ENCODE data around the gene FTO. TPM values are rescaled to one million over a fixed set of nuclear protein-coding genes. Genes with fewer than 3 reads are reported as not detected.
"Not testable (repeated sequence)": the region's sequence is repeated elsewhere in the genome, so short reads cannot be mapped to it uniquely, and the experiment has no call there.

The FTO gene
- total RNA-seq, 1 donor from 2014 or later = 196 TPM

DNA sequence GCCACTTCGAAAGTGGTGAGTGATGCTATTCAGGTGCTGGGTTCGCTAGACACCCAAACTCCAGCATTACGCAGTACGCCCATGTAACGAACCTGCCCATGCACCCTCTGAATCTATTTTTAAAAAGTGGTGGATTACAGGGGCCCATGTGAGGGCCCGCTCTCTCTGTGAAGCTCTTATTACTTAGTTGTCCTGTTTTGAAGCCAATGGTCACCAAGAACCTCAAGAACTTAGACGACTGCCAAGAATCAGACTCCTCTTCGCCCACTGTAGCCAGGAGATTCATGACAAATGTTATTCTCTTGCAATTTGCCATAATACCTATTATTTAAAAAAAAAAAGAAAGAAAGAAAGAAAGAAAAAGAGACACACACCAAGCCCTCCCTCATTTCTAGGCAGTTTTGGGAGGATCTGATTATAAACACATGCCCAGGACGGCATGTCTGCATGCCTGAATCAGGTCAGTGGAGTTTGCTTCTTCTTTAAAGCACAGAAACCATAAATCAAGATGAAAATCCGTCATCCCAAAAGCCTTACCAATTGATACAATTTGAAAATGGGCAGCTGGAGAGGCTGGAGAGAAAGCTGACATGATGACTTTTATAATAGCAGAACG is 474.0 kb downstream of the FTO start:
- DNase-seq (ENCODE audit: low read depth) = no peak

DNA sequence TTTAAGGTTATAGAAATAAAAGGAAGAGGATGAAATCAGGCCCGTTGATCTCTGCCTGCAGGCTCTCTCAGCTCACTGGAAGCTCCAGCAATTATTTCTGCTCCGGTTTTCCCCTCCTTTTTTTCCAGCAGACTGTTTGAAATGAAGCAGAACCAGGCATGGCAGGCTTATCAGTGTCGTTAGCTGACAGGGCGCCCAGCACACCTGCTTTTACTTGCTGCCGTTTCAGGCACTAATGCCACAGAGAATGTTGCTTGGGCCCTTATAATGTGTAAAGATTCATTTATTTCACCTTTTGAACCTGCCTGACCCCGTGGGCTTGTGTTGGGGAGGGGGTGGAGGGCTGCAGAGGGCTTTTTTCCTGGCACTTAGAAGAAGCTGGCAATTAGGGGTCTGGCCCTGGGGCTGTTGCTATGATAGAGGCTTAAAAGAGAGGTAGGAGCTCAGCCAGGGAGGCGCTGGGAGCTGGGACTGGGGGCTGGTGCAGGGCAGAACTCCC is 474.6 kb downstream of the FTO start:
- DNase-seq (ENCODE audit: low read depth) = peak; percentile 11

DNA sequence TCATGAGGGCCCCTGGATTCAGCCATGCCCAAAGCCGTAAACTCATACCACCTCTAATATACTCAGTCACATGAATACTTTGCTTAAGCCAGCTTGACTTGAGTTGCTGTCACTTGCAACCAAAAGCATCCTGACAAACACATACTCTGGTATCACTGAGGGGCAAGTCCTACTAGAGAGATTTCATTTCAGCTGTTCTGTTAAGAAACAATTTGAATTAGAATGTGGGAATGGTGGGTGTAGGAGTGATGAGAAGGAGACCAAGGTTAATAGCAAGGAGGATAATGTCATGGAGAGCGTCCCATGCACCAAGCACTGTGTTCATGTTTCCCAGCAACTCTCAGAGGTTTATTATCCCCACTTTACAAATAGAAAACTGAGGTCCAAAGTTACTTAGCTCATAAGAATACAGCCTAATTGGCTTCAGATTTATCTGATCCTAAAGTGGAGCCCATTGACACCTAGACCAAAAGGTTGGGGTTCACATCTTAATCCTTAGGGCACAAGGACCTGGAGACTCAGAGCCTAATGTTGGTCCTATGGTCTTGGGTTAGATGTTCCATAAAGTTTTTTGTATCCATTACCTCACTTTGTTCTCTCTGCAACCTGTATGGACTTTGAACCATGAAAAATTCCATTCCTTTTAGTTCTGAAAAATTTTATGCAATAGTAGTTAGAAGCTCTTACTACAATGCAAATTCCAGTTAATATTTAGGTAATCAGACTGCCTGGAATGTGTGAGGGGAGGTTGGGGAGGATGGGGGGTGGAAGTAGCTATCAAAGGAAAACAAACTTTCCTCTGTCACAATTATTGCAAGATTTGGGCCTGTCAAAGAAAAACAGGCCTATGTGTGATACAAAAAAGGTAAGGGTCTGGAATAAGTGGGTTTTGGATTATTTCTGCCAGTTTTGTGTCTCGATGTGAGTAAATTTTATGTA is 476.7 kb downstream of the FTO start:
- peak; percentile 86 for DNase-seq (ENCODE audit: low read depth)

DNA sequence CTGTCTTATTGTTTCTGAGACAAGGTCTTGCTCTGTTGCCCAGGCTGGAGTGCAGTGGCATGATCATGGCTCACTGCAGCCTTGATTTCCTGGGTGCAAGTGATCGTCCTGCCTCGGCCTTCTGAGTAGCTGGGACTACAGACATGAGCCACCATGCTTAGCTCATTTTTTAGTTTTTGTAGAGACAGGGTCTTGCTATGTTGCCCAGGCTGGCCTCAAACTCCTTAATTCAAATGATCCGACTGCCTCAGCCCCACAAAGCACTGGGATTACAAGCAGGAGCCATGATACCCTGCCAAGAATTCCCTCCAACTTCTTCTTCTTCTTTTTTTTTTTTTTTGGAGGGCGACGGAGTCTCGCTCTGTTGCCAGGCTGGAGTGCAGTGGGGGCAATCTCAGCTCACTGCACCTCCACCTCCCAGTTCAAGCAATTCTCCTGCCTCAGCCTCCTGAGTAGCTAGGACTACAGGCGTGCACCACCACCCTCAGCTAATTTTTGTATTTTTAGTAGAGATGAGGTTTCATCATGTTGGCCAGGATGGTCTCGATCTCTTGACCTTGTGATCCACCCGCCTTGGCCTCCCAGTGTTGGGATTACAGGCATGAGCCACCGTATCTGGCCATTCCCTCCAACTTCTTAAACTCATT is 477.9 kb downstream of the FTO start:
- DNase-seq (ENCODE audit: low read depth) = not testable (repeated sequence)

DNA sequence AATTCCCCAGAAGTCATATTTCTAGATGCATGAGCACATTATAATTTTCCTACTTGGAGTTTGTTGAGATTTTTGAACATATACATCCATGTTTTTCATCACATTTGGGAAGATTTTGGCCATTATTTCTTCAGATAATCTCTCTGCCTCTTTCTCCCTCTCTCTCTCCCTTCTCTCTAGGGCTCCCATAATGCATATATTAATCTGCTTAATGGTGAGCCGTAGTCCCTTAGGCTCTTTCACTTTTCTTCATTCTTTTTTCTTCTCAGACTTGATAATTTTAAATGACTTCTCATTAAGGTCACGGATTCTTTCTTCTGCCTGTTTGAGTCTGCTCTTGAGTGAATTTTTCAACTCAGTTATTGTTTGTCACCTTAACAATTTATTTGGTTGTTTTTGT is 481.1 kb downstream of the FTO start:
- DNase-seq (ENCODE audit: low read depth) = no peak

DNA sequence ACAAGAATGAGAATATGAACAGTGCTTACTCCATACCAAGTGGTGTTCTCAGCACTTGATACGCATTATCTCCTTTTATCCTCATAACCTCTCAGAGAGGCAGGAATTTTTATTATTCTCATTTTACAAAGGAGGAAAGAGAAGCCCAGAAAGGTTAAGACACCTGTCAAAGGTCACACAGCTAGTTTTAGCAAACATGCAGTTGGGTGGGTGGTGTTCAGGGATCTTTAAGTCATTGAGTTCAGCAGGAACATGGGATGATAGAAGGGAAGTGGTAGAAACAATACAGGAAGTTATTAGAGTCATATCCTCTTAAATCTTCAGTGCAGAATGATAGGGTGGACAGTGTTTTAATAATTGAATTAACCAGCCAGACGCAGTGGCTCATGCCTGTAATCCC is 487.2 kb downstream of the FTO start:
- DNase-seq (ENCODE audit: low read depth) = no peak

DNA sequence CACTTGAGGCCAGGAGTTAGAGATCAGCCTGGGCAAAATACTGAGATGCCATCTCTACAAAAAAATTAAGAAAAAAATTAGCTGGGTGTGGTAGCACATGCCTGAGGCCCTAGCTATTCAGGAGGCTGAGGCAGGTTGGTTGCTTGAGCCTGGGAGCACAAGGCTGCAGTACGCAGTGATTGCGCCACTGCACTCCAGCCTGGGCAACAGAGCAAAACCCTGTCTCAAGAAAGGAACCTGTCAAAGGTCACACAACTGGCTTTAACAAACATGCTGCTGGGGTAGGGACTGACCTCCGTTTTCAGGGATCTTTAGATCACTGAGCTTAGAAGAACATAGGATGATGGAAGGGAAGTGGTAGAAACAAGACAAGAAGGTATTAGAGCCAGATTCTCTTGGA is 487.6 kb downstream of the FTO start:
- no peak for DNase-seq (ENCODE audit: low read depth)

DNA sequence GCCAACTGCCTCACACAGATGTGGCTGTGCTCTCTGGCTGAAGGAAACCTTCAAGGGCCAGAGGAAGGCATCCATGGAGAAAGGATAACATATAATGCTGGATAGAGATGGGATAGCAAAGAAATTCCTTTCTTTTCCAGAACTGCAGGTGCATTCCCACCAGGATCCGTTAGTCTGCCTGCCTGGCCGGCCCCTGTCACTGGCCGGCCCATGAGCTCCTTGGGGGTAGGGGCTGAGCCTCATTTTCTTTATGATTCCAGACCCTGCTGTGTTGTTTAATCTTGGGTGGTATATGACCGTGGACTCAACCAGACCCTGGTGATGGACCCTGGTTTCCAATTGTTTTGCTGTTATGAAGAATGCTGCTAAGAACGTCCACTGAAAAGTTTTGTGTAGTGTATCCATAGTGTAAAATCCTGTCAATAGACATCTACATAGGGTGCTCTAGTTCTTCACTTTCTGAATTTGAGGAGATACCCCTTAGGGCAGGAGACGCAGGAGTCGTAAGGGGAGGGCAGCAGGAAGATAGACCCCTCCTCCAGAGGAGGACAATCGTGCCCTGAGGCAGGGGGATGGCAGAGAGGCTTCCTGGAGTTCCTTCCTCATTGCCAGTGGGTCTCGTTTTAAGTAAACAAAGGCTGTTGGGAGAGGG is 489.2 kb downstream of the FTO start:
- no peak for DNase-seq (ENCODE audit: low read depth)

DNA sequence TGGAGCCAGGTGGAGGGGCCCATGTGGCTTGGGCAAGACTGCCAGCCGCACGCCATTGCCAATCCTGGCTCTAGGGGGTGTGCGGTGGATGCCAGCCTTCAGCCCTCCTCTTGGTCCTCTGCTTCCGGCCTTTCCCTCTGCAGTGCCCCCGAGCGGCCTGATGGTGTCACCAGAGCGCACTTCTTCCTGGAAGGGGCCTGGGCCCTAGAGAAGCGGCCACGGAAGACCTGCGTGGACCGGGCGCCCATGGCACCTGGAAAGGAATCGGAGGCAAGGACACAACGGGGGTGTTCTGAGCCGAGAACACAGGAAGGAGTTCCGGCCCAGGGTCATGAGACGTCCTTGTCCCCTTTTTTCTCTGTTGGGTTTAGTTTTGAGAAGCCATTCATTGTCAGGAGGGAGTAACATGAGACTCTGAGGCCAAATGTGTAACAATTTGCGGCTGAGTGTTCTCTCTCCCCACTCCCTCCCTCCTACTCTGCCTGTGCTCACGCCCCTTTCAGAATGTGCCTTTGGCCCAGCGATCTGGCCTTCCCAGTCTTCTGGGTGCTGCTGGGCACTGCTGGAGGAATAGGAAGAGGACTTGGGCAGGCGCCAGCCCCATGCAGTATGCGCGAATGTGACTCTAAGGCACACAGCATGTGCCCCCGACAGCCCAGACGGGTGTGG is 489.8 kb downstream of the FTO start:
- DNase-seq (ENCODE audit: low read depth) = peak; percentile 65

DNA sequence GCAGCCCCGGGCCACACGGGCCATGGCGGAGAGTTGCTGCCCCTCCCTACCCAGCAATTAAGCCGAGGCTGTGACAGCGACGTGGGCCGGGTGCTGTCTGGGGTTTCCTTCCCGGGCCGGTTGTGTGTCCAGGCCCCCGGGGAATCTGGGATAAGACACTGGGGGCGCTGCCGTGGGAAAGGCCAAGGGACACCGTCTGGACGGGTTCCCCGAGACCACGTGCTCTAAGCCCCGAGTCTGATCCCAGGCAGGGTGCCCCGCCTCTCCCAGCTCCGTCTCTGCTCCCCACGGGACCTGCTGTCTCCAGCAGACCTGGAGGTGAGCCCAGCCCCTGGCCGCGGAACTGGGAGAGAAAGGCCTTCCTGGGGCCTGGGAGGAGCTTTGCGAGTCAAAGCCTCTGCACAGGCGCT is 490.4 kb downstream of the FTO start:
- no peak for DNase-seq (ENCODE audit: low read depth)

DNA sequence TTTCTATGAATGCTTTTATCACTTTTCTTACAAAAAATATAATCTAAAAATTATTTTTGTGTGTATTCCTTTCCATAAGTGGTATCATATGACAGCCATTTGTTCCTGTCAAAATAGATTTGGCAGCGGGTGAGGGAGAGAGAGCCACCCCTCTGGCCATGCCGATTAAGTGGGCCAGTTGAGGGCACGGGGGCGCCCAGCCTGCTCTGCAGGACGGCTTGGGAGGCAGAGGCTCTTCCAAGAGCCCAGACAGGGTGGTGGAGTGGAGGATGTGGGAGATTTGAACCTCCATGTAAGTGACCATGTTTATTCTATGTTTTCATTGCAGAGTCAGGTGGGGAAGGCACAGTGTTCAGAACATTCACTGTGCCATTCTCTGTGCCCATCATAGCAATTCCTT is 493.8 kb downstream of the FTO start:
- DNase-seq (ENCODE audit: low read depth) = no peak

DNA sequence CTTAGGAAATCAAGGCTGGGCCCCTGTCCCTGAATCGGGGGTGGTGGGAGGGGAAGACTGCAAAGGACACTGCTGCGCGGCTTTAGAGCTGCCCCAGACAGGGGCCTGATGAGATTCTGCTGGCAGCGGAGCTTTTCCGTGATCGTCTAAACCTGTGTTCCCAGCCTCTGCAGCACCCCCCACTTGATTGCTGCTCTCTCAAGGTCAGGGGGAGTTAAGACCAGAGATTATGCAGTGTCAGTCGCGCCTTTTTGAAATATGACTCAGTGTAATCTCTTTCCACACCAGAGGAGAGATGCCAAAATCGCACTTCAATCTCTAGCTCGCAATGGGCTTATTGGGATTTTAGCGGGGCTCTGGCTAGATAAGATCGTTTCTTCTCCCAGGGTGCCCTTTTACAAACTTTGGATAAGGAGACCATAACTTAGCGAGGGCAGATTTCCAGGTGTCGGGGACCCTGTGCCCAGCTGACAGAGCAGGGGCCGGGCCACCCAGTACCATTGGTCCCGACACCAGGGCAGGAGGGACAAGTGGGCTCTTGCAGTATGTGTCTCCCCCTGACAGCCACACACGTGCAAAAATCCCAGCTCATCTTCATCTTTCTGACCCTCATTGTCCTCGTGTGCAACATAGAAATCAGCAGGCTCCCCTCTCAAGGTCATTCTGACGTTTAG is 495.7 kb downstream of the FTO start:
- no peak for DNase-seq (ENCODE audit: low read depth)

DNA sequence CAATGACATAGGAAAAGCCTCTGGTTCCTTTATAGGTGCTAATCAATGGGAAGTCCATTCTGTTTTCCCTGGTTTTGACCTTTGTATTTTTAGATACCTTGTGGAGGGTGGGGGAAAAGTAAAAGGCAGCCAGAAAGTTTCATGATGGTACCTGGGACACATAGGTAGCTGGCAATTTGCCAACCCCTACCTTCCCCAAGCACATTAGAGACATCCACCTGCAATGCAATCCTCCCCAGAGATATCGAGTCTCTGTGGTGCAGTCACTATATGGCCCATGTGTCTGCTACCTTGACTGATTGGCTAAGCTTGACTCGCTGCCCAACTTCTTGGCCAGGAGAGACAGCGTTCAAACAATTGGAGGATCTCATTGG is 496.2 kb downstream of the FTO start:
- no peak for DNase-seq (ENCODE audit: low read depth)

DNA sequence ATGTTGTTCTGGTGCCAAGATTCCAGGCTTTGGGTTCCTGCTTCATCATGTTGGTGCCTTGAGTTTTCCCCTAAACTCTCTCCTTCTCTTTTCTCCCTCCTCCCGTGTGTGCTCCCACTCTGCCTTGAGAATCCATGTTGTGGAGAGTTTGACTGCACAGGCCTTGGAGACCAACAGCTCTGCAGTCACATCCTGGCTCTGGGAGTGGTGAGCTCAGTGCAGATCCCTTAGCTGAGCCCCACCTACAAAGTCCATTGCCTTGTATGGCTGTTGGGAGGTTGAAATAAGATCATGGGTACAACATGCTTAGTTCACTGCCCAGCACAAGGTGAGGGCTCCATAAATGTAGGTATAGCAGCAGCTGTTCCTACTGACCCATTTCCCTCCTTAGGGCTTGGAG is 496.8 kb downstream of the FTO start:
- DNase-seq (ENCODE audit: low read depth) = no peak

DNA sequence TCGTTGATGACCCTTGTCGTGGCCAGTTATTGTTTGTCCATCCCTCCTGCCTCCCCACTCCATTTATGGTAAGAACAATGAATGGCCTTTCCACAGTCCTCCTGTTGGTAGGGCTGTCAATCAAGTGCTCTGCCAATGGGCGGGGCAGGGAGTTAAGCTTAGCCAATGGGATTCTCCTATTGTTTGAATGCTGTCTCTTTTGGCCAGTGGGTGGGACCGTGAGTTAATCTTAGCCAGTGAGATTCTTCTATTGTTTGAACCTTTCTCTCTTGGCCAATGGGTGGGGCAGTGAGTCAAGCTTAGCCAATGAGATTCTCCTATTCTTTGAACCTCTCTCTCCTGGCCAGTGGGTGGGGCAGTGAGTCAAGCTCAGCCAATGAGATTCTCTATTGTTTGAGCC is 497.2 kb downstream of the FTO start:
- DNase-seq (ENCODE audit: low read depth) = no peak

Other genes starting within 250 kb of the FTO start
- 26.6 and 38.4 TPM in 2 replicates for gene AKTIP, start 200.9 kb upstream of the FTO start, total RNA-seq
- 11.6 and 24.2 TPM in 2 replicates for gene RPGRIP1L, start 297 bp upstream of the FTO start, total RNA-seq